Suprapubic skin (tissue), 4 donors: Measurements from ENCODE around the gene LIN54. TPM values are rescaled to one million over a fixed set of nuclear protein-coding genes. Genes with fewer than 3 reads are reported as not detected.

ENCODE experiments used
- DNase-seq, 2 donors: peaks; one replicate each; pipeline ENCODE4 v3.0.0-alpha.2; 2019; ENCODE audit warnings: low spot score in 2 of 2
- H3K27ac ChIP-seq: fragments of 200-600 bp; sonication (generic); one replicate; pipeline ENCODE4 v1.5.1; 2019
- H3K27me3 ChIP-seq: fragments of 200-600 bp; sonication (generic); one replicate; pipeline ENCODE4 v1.5.1; 2019
- H3K36me3 ChIP-seq: fragments of 200-600 bp; sonication (generic); one replicate; pipeline ENCODE4 v1.5.1; 2019
- H3K4me1 ChIP-seq: fragments of 200-600 bp; sonication (generic); one replicate; pipeline ENCODE4 v1.5.1; 2019
- H3K4me3 ChIP-seq: fragments of 200-600 bp; sonication (generic); one replicate; pipeline ENCODE4 v1.5.1; 2019; ENCODE audit warnings: mild to moderate bottlenecking
- H3K9me3 ChIP-seq: fragments of 200-600 bp; sonication (generic); one replicate; pipeline ENCODE4 v1.5.1; 2019
- CTCF ChIP-seq, 2 donors: fragments of 200-600 bp in 1 of 2; fragments of 450-650 bp in 1 of 2; sonication (generic) in 1 of 2; IDR thresholded peaks; one replicate each; pipeline ENCODE4 v1.5.1; 2016 to 2019; ENCODE audit warnings: antibody characterized with exemption in 2 of 2, mild to moderate bottlenecking in 1 of 2, moderate library complexity in 1 of 2
- EP300 ChIP-seq: sonication (generic); formaldehyde crosslinking; IDR thresholded peaks from one replicate; pipeline ENCODE4 v1.6.1; 2017; ENCODE audit warnings: antibody characterized with exemption
- POLR2A ChIP-seq, 2 donors: fragments of 450-650 bp; IDR thresholded peaks; one replicate each; pipeline ENCODE4 v1.6.1; 2017; ENCODE audit warnings: antibody characterized with exemption in 2 of 2, mild to moderate bottlenecking in 2 of 2, moderate library complexity in 2 of 2
- POLR2AphosphoS5 ChIP-seq, 3 donors: sonication (generic); formaldehyde crosslinking; IDR thresholded peaks; one replicate each; pipeline ENCODE4 v1.6.1; 2017; ENCODE audit warnings: antibody characterized with exemption in 3 of 3
- WGBS: methylation state at CpG from one replicate; pipeline ENCODE4 v1.1.5; 2018; 5-methylcytosine and 5-hydroxymethylcytosine counted together
- total RNA-seq, 4 donors: library from RNA; depleted of rRNA; stranded (reverse); fragments of >200 nt; gene quantifications; one replicate each; pipeline ENCODE4 v1.1.0, GENCODE V29; 2016

LIN54 gene
- total RNA-seq, 4 donors from 2014 or later: 8.6 to 17.4 (median 15.3) TPM

- Histone ChIP-seq H3K27ac (no peak overlapping the region), H3K4me1 (no peaks in the 10 kb centered on the region), H3K4me3 (no peak overlapping the region), H3K36me3 (no peaks in the 10 kb centered on the region), H3K9me3 (no peaks in the 10 kb centered on the region), H3K27me3 (no peaks in the 10 kb centered on the region)
- 82% methylated on average over 2 of the region's 2 CpGs for WGBS
- TF ChIP-seq CTCF (IDR thresholded peaks at IDR 0.05) (no peak), POLR2A (IDR thresholded peaks at IDR 0.05) (no peak), POLR2AphosphoS5 (IDR thresholded peaks at IDR 0.05) (no peak), EP300 (no peak)
- no peak for DNase-seq
Observed at GRCh38 chr4:82951196-82951595, 59.4 kb downstream of the LIN54 start.

DNA sequence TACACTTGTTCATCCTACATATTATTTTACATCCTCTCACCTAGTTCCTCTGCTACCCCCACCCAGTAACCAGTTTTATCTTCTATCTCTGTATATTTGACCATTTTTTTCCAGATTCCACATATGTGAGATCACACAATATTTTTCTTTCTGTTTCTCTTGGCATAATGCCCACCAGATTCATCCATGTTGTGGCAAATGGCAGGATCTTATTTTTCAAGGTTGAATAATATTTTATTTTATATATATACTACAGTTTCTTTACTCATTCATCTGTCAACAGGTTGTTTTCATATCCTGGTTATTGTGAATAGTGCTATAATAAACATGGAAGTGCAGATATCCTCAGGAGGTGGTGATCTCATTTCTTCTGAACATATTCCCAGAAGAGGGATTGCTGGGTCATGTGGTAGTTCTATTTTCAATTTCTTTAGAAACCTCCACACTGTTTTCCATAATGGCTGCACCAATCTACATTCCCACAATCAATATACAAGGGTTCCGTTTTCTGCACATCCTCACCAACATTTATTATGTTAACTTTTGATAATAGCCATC lies 61.9 kb downstream of the LIN54 start:
- Histone ChIP-seq H3K27me3 (no peaks in the 10 kb centered on the region), H3K9me3 (no peaks in the 10 kb centered on the region), H3K27ac (no peak overlapping the region), H3K4me1 (no peaks in the 10 kb centered on the region), H3K4me3 (no peak overlapping the region), H3K36me3 (no peaks in the 10 kb centered on the region)
- TF ChIP-seq POLR2A (IDR thresholded peaks at IDR 0.05): no peak
- no peak for TF ChIP-seq POLR2AphosphoS5 (IDR thresholded peaks at IDR 0.05)
- TF ChIP-seq CTCF (IDR thresholded peaks at IDR 0.05): no peak
- 100% methylated on average over 1 of the region's 1 CpG for WGBS
- no peak for DNase-seq

- no peaks in the 10 kb centered on the region for H3K27me3 ChIP-seq
- H3K4me3 ChIP-seq: no peak overlapping the region
- no peak overlapping the region for H3K27ac ChIP-seq
- DNase-seq: no peak
- no peaks in the 10 kb centered on the region for H3K9me3 ChIP-seq
- TF ChIP-seq EP300: no peak
- TF ChIP-seq POLR2AphosphoS5 (IDR thresholded peaks at IDR 0.05): no peak
- no peak for TF ChIP-seq CTCF (IDR thresholded peaks at IDR 0.05)
- no peak for TF ChIP-seq POLR2A (IDR thresholded peaks at IDR 0.05)
- H3K36me3 ChIP-seq: peaks cover 5% of the 10 kb centered on the region
- no peaks in the 10 kb centered on the region for H3K4me1 ChIP-seq
Observed at GRCh38 chr4:82947498-82947897, 63.1 kb downstream of the LIN54 start.

DNA sequence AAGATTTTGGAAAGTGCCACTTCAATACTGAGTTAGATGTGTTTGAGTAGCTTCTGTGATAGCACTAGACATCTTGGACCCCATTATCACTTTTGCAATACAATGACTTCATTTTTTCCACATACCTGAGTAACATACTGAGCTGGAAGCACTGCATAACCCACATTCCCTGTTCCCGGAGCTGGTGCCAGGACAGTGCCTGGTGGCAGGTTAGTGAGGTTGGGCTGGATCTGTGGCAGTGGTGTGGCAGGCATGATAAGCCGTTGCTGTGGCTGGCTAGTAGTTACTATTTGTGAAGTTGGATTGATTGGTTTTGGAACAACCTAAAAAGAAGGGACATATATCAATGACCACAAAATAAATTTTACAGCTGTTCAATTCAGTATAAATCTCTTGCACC lies 71.2 kb downstream of the LIN54 start:
- Histone ChIP-seq H3K27ac (no peak overlapping the region), H3K4me3 (no peak overlapping the region), H3K9me3 (no peaks in the 10 kb centered on the region), H3K4me1 (no peaks in the 10 kb centered on the region), H3K27me3 (no peaks in the 10 kb centered on the region), H3K36me3 (peaks cover 57% of the 10 kb centered on the region)
- no peak for DNase-seq
- TF ChIP-seq POLR2A (IDR thresholded peaks at IDR 0.05) (no peak), POLR2AphosphoS5 (IDR thresholded peaks at IDR 0.05) (no peak), CTCF (IDR thresholded peaks at IDR 0.05) (no peak), EP300 (no peak)
- 82% methylated on average over 2 of the region's 2 CpGs for WGBS

DNA sequence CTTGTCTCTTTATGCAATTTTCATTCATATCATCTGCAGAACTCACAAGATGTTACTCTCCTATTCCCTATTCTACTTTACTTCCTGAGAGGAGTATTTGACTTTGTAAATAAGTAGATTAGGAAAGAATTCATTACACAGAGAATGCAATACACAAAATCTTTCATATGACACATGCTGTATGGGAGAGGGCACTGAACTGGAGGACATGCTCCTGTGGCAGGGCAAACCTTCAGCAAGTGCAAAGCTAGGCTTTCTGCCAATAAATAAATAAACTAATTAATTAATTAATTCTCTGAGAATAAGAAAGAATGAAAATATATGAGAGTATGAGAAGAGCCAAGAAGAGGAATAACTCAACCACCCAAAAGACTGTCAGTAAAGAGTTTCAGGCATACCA lies 76.2 kb downstream of the LIN54 start:
- no peak for DNase-seq
- H3K27ac ChIP-seq: no peak overlapping the region
- H3K9me3 ChIP-seq: no peaks in the 10 kb centered on the region
- H3K36me3 ChIP-seq: peaks cover 55% of the 10 kb centered on the region
- no peak overlapping the region for H3K4me3 ChIP-seq
- no peaks in the 10 kb centered on the region for H3K4me1 ChIP-seq
- no peak for TF ChIP-seq CTCF (IDR thresholded peaks at IDR 0.05)
- TF ChIP-seq POLR2A (IDR thresholded peaks at IDR 0.05): no peak
- TF ChIP-seq EP300: no peak
- TF ChIP-seq POLR2AphosphoS5 (IDR thresholded peaks at IDR 0.05): no peak
- H3K27me3 ChIP-seq: no peaks in the 10 kb centered on the region
